GM19025 (cell line): ENCODE measurements around the gene PWWP2A.
"Not testable (repeated sequence)": the region's sequence is repeated elsewhere in the genome, so short reads cannot be mapped to it uniquely, and the experiment has no call there.

Source experiments
- ATAC-seq: cut with Tn5 transposase; IDR thresholded peaks from one replicate; pipeline ENCODE4 v1.9.1; 2021; ENCODE audit warnings: mild to moderate bottlenecking, low read depth, moderate library complexity; ENCODE audit not compliant: unreplicated experiment

The PWWP2A gene

GRCh38 chr5:160081495-160081894, 37.8 kb downstream of the PWWP2A start:
- ATAC-seq, result no peak

GRCh38 chr5:160079753-160080152, 39.5 kb downstream of the PWWP2A start:
- ATAC-seq, result no peak

DNA sequence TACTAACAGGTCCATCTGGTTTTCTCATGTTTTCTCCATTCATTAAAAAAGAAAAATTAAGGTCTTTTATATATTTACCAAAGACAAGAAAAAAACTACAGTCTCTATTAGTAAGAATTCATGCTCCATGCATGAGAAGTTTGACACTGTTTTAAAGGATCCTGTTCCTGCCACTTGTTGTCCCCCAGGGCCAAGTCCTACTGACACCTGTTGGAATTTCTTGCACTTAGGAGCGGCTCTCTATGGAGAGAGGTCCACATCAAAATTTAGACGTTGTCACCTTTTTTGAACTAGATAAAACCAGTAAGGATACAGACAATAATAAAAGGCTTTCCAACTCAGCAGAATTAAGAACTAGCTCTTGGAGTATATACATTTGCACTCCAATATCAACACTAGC, 42.3 kb downstream of the PWWP2A start:
- ATAC-seq, result no peak

DNA sequence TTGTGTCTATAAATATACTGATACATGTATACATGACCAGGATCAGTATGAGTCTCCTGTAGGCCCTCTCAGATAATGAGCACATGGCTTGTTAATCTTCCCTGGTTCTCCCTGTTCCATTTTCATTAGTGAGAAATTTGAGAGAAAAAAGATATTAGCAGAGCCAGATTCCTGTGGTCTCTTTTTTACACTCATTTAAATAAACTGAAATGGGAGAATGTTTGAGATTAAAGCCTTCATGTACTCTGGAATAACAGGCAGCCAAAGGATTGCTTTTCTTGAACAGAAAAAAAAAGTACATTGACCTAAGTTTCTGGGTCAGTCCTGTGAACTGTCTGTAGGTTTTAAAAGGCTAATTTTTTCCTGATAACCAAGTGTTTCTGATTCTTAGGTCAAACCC, 44.2 kb downstream of the PWWP2A start:
- ATAC-seq, result no peak

GRCh38 chr5:160071916-160072315, 47.3 kb downstream of the PWWP2A start:
- ATAC-seq, result no peak

DNA sequence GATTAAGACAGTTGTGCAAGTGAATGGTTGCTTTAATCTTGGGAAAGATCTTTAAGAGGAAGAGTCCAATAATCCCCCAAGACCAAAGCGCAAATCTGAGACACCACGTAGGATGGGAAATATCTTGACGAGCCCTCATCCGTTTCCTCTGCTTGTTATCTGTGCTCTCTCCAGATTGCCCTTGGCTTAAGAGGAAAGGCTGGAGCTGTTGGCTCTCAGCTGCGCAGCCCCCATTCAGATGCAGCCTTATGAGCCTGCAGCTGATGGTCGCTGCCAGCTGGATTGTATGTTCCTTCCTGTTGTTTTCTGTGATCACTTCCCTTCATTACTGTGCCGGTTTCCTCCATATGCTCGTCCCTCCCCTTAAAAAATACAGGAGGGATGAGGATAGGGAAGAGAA, 47.7 kb downstream of the PWWP2A start:
- ATAC-seq, result no peak

DNA sequence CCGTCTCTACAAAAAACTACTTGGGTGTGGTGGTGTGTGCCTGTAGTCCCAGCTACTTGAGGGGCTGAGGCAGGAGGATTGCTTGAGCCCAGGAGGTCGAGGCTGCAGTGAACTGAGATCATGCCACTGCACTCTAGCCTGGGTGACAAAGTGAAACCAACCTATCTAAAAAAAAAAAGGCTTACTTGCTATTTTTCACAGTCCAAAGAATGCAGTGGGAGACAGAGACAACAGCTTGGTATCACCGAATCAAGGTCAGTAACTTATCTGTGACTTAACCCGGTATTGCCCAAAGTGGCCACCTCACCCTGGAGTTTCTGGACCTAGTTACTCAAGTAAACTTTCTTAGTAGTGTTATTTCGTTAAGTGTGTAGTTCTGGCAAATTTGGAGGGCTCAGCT, 50.1 kb downstream of the PWWP2A start:
- not testable (repeated sequence) for ATAC-seq

DNA sequence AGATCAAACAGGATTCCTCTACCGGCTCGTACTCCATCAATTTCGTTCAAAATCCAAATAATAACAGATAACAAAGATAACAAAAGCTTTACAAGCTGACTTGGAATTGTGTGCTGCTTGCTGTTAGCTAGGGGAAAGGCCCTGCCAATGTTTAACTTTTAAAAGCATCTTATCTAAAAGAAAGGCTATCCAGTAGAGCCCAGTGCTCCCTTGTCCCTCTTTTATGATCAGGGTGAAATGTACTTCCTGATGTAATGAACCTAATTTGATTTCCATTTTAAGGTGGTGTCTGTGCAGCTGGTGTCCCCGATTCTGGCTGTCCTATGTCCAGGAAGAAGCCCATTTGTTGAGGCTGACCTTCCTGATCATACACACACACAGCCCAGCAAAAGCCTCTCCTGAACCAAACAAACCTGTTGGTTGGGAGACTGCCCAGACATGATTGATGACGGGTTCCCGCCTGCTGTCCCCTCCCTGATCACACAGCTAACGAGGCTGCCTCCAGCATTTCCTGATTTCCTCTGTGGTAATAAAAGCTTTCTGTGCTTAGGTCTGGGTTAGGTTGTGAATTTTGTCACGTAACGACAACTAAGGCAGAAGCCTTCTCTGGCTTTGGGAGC, 54.1 kb downstream of the PWWP2A start:
- no peak for ATAC-seq

DNA sequence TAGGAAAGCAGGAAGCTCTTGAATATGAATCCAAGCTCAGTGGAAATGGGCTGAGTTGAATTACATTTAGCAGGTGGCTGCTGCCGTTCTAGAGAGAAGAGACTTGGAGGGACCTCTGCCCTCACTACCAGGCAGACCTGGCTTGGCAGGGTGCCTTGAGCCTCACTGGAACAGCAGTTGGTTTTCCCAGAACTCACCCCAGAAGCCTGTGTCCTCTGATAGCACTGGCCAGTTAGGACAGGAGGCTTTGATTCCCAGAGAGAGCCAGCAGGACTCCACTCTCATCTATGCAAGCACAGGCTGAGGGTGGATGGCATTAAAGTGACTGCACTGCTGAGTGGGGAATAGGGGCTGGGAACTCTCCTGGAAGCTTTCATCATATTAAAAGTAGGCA, 54.8 kb downstream of the PWWP2A start:
- ATAC-seq, result no peak

DNA sequence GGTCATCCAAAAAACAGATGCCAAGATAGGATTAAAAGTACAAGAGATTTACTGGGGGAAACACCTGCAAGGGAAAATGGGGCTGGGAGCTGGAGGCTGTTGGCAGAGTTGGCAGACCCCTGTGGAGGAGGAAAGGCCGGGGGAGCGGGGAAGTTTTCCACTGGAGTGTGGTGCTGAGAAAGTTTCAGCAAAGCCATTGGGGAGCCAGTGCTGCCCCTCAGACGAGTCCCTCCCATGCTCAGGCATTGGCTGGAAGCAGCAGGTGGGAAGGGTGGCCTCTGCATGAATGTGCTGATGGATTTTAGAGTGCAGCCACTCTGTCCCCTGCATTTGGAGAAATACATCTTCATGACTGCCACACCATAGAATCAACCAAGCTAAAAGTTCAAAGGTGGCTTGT, 57.5 kb downstream of the PWWP2A start:
- no peak for ATAC-seq

- ATAC-seq, result no peak
Observed at GRCh38 chr5:160060001-160060400, 59.2 kb downstream of the PWWP2A start.

DNA sequence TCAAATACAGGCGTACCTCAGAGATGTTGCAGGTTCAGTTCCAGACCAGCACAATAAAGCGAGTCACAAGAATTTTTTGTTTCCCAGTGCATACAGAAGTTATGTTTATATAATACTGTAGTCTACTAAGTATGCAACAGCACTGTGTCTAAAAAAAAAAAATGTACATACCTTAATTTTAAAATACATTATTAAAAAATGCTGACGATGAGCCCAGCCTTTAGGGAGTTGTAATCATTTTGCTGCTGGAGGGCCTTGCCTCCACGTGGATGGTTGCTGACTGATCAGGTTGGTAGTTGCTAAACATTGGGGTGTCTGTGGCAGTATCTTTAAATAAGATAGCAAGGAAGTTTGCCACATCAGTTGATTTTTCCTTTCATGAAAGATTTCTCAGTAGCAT, 62.0 kb downstream of the PWWP2A start:
- ATAC-seq, result no peak

GRCh38 chr5:160054831-160055230, 64.4 kb downstream of the PWWP2A start:
- no peak for ATAC-seq

- no peak for ATAC-seq
Observed at GRCh38 chr5:160054047-160054446, 65.2 kb downstream of the PWWP2A start.

DNA sequence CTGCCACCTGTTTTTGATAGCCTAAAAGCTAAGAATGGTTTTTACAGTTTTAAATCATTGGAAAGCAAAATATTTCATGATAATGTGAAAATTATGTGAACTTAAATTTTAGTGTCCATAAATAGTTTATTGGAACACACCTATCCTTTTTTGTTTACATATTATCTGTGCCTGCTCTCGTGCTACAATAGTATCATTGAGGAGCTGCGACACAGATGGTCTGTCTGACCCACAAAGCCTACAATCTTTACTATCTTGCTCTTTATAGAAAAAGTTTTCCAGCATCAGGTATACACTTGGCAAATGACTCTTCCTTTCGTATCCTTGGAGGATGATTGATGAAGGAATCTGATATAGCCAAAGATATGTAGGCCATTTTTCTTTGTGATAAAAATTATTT, 70.2 kb downstream of the PWWP2A start:
- ATAC-seq, result no peak

DNA sequence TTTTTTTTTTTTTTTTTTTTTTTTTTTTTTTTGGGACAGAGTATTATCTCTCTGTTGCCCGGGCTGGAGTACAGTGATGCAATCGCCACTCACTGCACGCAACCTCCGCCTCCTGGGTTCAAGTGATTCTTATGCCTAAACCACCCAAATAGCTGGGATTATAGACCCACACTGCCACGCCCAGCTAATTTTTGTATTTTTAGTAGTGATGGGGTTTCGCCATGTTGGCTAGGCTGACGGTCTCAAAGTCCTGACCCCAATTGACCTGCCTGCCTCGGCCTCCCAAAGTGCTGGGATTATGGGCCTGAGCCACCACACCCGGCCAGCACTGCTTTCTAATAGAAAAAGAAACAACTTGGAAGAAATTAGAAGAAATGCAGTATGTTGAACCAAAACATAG, 71.1 kb downstream of the PWWP2A start:
- ATAC-seq, result no peak

- no peak for ATAC-seq
Observed at GRCh38 chr5:160047423-160047822, 71.8 kb downstream of the PWWP2A start.

GRCh38 chr5:160044967-160045366, 74.3 kb downstream of the PWWP2A start:
- ATAC-seq, result no peak

DNA sequence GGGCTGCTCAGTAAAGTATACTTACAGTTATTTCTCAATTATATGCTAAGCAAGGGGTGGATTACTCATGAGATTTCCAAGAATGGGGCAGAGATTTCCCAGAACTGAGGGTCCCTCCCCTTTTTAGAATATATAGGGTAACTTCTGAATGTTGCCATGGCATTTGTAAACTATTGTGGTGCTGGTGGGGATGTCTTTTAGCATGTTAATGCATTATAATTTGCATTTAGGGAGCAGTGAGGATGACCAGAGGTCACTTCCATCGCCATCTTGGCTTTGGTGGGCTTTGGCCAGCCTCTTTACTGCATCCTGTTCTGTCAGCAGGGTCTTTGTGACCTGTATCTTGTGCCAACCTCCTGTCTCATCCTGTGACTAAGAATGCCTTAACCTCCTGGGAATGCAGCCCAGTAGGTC, 74.9 kb downstream of the PWWP2A start:
- ATAC-seq, result no peak

- no peak for ATAC-seq
Observed at GRCh38 chr5:160042671-160043070, 76.6 kb downstream of the PWWP2A start.
